Measurements from ENCODE around the gene CTNNA2. TPM values are rescaled to one million over a fixed set of nuclear protein-coding genes. Genes with fewer than 3 reads are reported as not detected.

The CTNNA2 gene
- total RNA-seq, 1 experiment from 2014 or later, result not detected

- no peaks in the 10 kb centered on the region for H3K9me2 ChIP-seq (ENCODE audit: insufficient read depth)
- intact Hi-C loops (cut with micrococcal nuclease; ENCODE audit: unreplicated experiment), result no loop called here
- POLR2A ChIA-PET (ENCODE audit: unreplicated experiment), result no interaction called here
These were observed 960.9 kb downstream of the CTNNA2 start for GRCh38 chr2:80473796-80474195.

GRCh38 chr2:80475970-80476369, 963.1 kb downstream of the CTNNA2 start:
- Histone ChIP-seq H4K20me1 (ENCODE audit: insufficient read depth) (no peaks in the 10 kb centered on the region), H3K36me3 (ENCODE audit: low read depth) (no peaks in the 10 kb centered on the region), H3K9me3 (ENCODE audit: insufficient read depth, low read depth) (no peaks in the 10 kb centered on the region), H2AFZ (no peak overlapping the region), H3K4me3 (no peak overlapping the region), H3K27ac (no peak overlapping the region), H3F3A (ENCODE audit: insufficient read depth, low read depth) (no peaks in the 10 kb centered on the region), H3K4me2 (no peak overlapping the region), H3K4me1 (replicated peaks; ENCODE audit: insufficient read depth) (no peaks in the 10 kb centered on the region), H3K27me3 (ENCODE audit: insufficient read depth, low read depth) (no peaks in the 10 kb centered on the region), H3K9me2 (ENCODE audit: insufficient read depth) (no peaks in the 10 kb centered on the region), H3K79me2 (ENCODE audit: low read depth) (no peaks in the 10 kb centered on the region)
- BruUV-seq (replicated peaks), result no TSS peak
- ChIA-PET CTCF (no interaction called here), POLR2A (ENCODE audit: unreplicated experiment) (no interaction called here)
- TF ChIP-seq EZH2 (IDR thresholded peaks at IDR 0.05; ENCODE audit: low read depth), result no peak
- no peak for TF ChIP-seq CTCF (conservative IDR thresholded peaks at IDR 0.05)
- no peak for DNase-seq
- intact Hi-C loops (cut with micrococcal nuclease; ENCODE audit: unreplicated experiment), result no loop called here

More at GRCh38 chr2:80473796-80474195, 960.9 kb downstream of the CTNNA2 start:
- Histone ChIP-seq H4K20me1 (ENCODE audit: insufficient read depth) (no peaks in the 10 kb centered on the region), H3K4me3 (no peak overlapping the region), H3F3A (ENCODE audit: insufficient read depth, low read depth) (no peaks in the 10 kb centered on the region), H3K79me2 (ENCODE audit: low read depth) (no peaks in the 10 kb centered on the region), H3K27ac (no peak overlapping the region), H3K9me3 (ENCODE audit: insufficient read depth, low read depth) (no peaks in the 10 kb centered on the region), H3K4me1 (replicated peaks; ENCODE audit: insufficient read depth) (no peaks in the 10 kb centered on the region), H3K4me2 (no peak overlapping the region), H3K36me3 (ENCODE audit: low read depth) (no peaks in the 10 kb centered on the region), H2AFZ (no peak overlapping the region), H3K27me3 (ENCODE audit: insufficient read depth, low read depth) (peaks cover 4% of the 10 kb centered on the region; the same call in 1 of the 2 replicates)
- DNase-seq, result no peak
- BruUV-seq (replicated peaks), result no TSS peak
- no peak for TF ChIP-seq CTCF (conservative IDR thresholded peaks at IDR 0.05)
- TF ChIP-seq EZH2 (IDR thresholded peaks at IDR 0.05; ENCODE audit: low read depth), result no peak
- CTCF ChIA-PET, result no interaction called here

GRCh38 chr2:80476535-80477117, 963.8 kb downstream of the CTNNA2 start:
- Histone ChIP-seq H4K20me1 (ENCODE audit: insufficient read depth) (no peaks in the 10 kb centered on the region), H3K79me2 (ENCODE audit: low read depth) (no peaks in the 10 kb centered on the region), H3K4me1 (replicated peaks; ENCODE audit: insufficient read depth) (no peaks in the 10 kb centered on the region), H2AFZ (no peak overlapping the region), H3K4me2 (no peak overlapping the region), H3K27me3 (ENCODE audit: insufficient read depth, low read depth) (no peaks in the 10 kb centered on the region), H3K27ac (no peak overlapping the region), H3K9me3 (ENCODE audit: insufficient read depth, low read depth) (no peaks in the 10 kb centered on the region), H3K4me3 (no peak overlapping the region), H3F3A (ENCODE audit: insufficient read depth, low read depth) (no peaks in the 10 kb centered on the region), H3K36me3 (ENCODE audit: low read depth) (no peaks in the 10 kb centered on the region), H3K9me2 (ENCODE audit: insufficient read depth) (no peaks in the 10 kb centered on the region)
- BruUV-seq (replicated peaks), result no TSS peak
- ChIA-PET CTCF (no interaction called here), POLR2A (ENCODE audit: unreplicated experiment) (no interaction called here)
- intact Hi-C loops (cut with micrococcal nuclease; ENCODE audit: unreplicated experiment), result no loop called here
- TF ChIP-seq EZH2 (IDR thresholded peaks at IDR 0.05; ENCODE audit: low read depth) (no peak), CTCF (conservative IDR thresholded peaks at IDR 0.05) (no peak)
- DNase-seq, result no peak

All from PC-9 (cell line).